ENCODE measurements around the gene ARID1B. TPM values are rescaled to one million over a fixed set of nuclear protein-coding genes. Genes with fewer than 3 reads are reported as not detected.

ARID1B gene
- total RNA-seq, 1 experiment from 2014 or later = 42.8 TPM

DNA sequence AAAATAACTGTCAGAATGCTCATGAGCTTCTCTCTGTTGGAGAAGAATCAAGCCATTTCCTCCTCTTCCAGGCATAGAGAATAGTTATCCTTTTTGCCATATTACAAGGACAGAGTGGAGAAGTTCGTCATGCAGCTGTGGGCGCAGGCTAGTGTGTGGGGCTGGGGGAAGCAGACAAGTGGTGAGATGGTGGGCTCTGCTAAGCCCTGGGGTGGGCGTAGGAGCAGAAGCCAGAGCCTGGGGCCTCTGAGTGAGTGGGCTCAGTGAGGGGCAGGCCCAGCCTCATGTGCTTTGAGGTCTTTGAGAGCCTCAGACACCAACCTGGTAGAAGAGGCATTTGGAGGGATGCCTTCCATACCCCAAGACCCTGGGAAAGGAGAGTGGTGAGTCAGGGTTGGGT is 19.4 kb downstream of the ARID1B start:
- Histone ChIP-seq H2AFZ (no peak overlapping the region), H3K9me3 (ENCODE audit: insufficient read depth, low read depth) (no peaks in the 10 kb centered on the region), H3K4me2 (no peak overlapping the region), H3K27ac (no peak overlapping the region), H4K20me1 (ENCODE audit: insufficient read depth) (peaks cover 11% of the 10 kb centered on the region), H3K36me3 (ENCODE audit: low read depth) (no peaks in the 10 kb centered on the region), H3K79me2 (ENCODE audit: low read depth) (peaks cover 88% of the 10 kb centered on the region), H3F3A (ENCODE audit: insufficient read depth, low read depth) (no peaks in the 10 kb centered on the region), H3K9me2 (ENCODE audit: insufficient read depth) (no peaks in the 10 kb centered on the region), H3K4me3 (no peak overlapping the region), H3K4me1 (replicated peaks; ENCODE audit: insufficient read depth) (0 out of 2 replicates have a peak, but pooled peaks cover 5% of the 10 kb centered on the region), H3K27me3 (ENCODE audit: insufficient read depth, low read depth) (no peaks in the 10 kb centered on the region)
- ChIA-PET POLR2A (ENCODE audit: unreplicated experiment) (no interaction called here), CTCF (no interaction called here)
- BruUV-seq (replicated peaks) = no TSS peak
- TF ChIP-seq EZH2 (IDR thresholded peaks at IDR 0.05; ENCODE audit: low read depth) (no peak), CTCF (conservative IDR thresholded peaks at IDR 0.05) (no peak)
- no peak for DNase-seq
- intact Hi-C loops (cut with micrococcal nuclease; ENCODE audit: unreplicated experiment) = no loop called here

DNA sequence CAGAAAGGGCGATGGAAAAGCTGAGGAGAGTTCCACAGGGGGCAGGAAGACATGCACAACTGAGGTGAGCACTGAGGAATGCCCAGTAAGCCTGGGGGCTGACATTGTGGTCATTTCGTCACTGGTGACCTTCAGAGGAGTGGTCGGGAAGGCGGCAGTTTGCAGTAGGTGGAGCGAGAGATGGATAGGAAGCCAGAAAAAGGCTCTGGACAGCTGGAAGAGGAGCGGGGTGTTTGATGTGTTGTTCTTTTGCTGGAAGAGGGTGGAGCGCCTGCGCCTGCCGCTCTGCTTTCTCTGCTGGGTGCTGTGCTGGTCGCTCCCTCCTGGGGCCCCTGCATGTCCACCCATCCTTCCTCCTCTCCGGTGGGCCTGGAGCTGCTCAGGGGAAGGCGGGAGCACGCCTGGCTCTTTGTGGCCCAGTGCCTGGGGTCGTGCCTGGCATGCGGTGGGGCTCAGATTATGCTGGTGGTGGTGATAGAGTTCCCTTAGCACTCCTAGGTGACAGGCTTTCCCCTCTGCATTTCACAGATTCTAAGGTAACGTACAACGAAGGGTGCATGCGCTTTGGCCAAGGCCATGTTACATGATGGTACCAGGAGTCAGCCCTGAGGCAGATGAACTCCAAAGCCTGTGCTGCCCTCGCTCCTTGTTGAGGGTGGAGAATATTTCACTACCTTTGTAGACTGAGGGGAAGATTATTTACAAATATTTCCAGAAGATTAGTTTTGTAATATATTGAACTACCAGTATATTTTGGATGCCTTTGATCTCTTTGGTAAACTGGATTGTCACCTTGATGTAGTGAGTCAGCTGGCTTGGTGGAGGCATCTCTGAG is 20.9 kb downstream of the ARID1B start:
- POLR2A ChIA-PET (ENCODE audit: unreplicated experiment) = no interaction called here
- H2AFZ ChIP-seq = no peak overlapping the region
- no peaks in the 10 kb centered on the region for H3F3A ChIP-seq (ENCODE audit: insufficient read depth, low read depth)
- BruUV-seq (replicated peaks) = no TSS peak
- peaks cover 12% of the 10 kb centered on the region for H4K20me1 ChIP-seq (ENCODE audit: insufficient read depth)
- TF ChIP-seq CTCF (conservative IDR thresholded peaks at IDR 0.05) (no peak), EZH2 (IDR thresholded peaks at IDR 0.05; ENCODE audit: low read depth) (no peak)
- intact Hi-C loops (cut with micrococcal nuclease; ENCODE audit: unreplicated experiment) = no loop called here
- no peaks in the 10 kb centered on the region for H3K27me3 ChIP-seq (ENCODE audit: insufficient read depth, low read depth)
- H3K4me2 ChIP-seq = no peak overlapping the region
- no peak overlapping the region for H3K27ac ChIP-seq
- H3K79me2 ChIP-seq (ENCODE audit: low read depth) = peaks cover 87% of the 10 kb centered on the region
- H3K36me3 ChIP-seq (ENCODE audit: low read depth) = no peaks in the 10 kb centered on the region
- no peaks in the 10 kb centered on the region for H3K9me3 ChIP-seq (ENCODE audit: insufficient read depth, low read depth)
- 0 out of 2 replicates have a peak, but pooled peaks cover 5% of the 10 kb centered on the region for H3K4me1 ChIP-seq (replicated peaks; ENCODE audit: insufficient read depth)
- CTCF ChIA-PET = no interaction called here
- no peak overlapping the region for H3K4me3 ChIP-seq
- no peaks in the 10 kb centered on the region for H3K9me2 ChIP-seq (ENCODE audit: insufficient read depth)
- DNase-seq = no peak

GRCh38 chr6:156801712-156802111 is 24.5 kb downstream of the ARID1B start:
- Histone ChIP-seq H3K4me1 (replicated peaks; ENCODE audit: insufficient read depth) (no peaks in the 10 kb centered on the region), H3F3A (ENCODE audit: insufficient read depth, low read depth) (no peaks in the 10 kb centered on the region), H3K27me3 (ENCODE audit: insufficient read depth, low read depth) (no peaks in the 10 kb centered on the region), H2AFZ (no peak overlapping the region), H3K9me2 (ENCODE audit: insufficient read depth) (no peaks in the 10 kb centered on the region), H3K4me2 (no peak overlapping the region), H3K9me3 (ENCODE audit: insufficient read depth, low read depth) (no peaks in the 10 kb centered on the region), H3K27ac (no peak overlapping the region), H3K79me2 (ENCODE audit: low read depth) (peaks cover 83% of the 10 kb centered on the region), H3K4me3 (no peak overlapping the region), H3K36me3 (ENCODE audit: low read depth) (no peaks in the 10 kb centered on the region), H4K20me1 (ENCODE audit: insufficient read depth) (peaks cover 9% of the 10 kb centered on the region; the same call in 1 of the 2 replicates)
- intact Hi-C loops (cut with micrococcal nuclease; ENCODE audit: unreplicated experiment) = no loop called here
- no TSS peak for BruUV-seq (replicated peaks)
- ChIA-PET CTCF (no interaction called here), POLR2A (ENCODE audit: unreplicated experiment) (no interaction called here)
- no peak for DNase-seq
- TF ChIP-seq CTCF (conservative IDR thresholded peaks at IDR 0.05) (no peak), EZH2 (IDR thresholded peaks at IDR 0.05; ENCODE audit: low read depth) (no peak)

Data from PC-9 (cell line).